ENCODE measurements around the gene RMC1.
"Not testable (repeated sequence)": the region's sequence is repeated elsewhere in the genome, so short reads cannot be mapped to it uniquely, and the experiment has no call there.

DNA sequence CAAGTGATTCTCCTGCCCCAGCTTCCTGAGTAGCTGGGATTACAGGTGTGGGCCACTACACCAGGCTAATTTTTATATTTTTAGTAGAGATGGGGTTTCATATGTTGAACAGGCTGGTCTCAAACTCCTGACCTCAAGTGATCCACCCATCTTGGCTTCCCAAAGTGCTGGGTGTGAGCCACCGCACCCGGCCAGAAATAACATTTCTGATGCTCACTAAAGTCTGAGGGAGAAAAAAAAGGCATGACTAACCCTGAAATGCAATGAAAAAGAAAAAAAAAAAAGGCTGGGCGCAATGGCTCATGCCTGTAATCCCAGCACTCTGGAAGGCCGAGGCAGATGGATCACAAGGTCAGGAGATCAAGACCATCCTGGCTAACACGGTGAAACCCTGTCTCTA is 13.7 kb upstream of the RMC1 start:
- not testable (repeated sequence) for TF ChIP-seq POLR2A, POLR2AphosphoS5 (IDR thresholded peaks at IDR 0.05; ENCODE audit: low read depth, low read length)

Data from GM12892 (cell line).